T-cell (primary cell): ENCODE measurements around the gene DGCR2. TPM values are rescaled to one million over a fixed set of nuclear protein-coding genes. Genes with fewer than 3 reads are reported as not detected.
"Not testable (repeated sequence)": the region's sequence is repeated elsewhere in the genome, so short reads cannot be mapped to it uniquely, and the experiment has no call there.

Source experiments
- ATAC-seq, 4 experiments: fragments of 200-7000 bp in 3 of 4; fragments of 150-1000 bp in 1 of 4; cut with Tn5 transposase; replicated peaks in 1 of 4; 1 replicate in 3 of 4; 2 replicates in 1 of 4; pipeline ENCODE4 v1.10.0; 2021; ENCODE audit warnings: moderate library complexity in 3 of 4, mild to moderate bottlenecking in 2 of 4, moderate number of reproducible peaks in 1 of 4
- CTCF ChIA-PET, 2 donors: fragments of 300-600 bp; sonication (Branson Sonifier 250); formaldehyde crosslinking; loops; one replicate each; lab custom pipeline; 2022; ENCODE audit warnings: antibody characterized with exemption in 2 of 2; lab: Charles Lee
- POLR2A ChIA-PET, 2 donors: fragments of 300-600 bp; sonication (Branson Sonifier 250); formaldehyde crosslinking; loops; one replicate each; lab custom pipeline; 2022; ENCODE audit warnings: antibody characterized with exemption in 2 of 2; lab: Charles Lee
- DNase-seq, 35 experiments: peaks; one replicate each; pipeline versions ENCODE4 v3.0.0 to v3.0.0-alpha.2; 2013 to 2023
- H3K27ac ChIP-seq: one replicate; pipeline ENCODE4 v1.5.1; 2013; ENCODE audit warnings: low read length
- H3K27me3 ChIP-seq, 2 experiments: replicated peaks in 1 of 2; 1 replicate in 1 of 2; 2 replicates in 1 of 2; pipeline versions ENCODE4 v1.6.1 to v1.7.0; 2013; ENCODE audit warnings: low read length in 1 of 2, mixed read lengths in 1 of 2; ENCODE audit not compliant: control insufficient read depth in 2 of 2, insufficient read depth in 2 of 2; ENCODE audit errors: extremely low read depth in 1 of 2
- H3K36me3 ChIP-seq, 2 donors: 1 replicate in 1 of 2; 2 replicates in 1 of 2; pipeline versions ENCODE4 v1.6.1 to v1.7.0; 2013; ENCODE audit warnings: low read length in 1 of 2; ENCODE audit not compliant: control insufficient read depth in 2 of 2, insufficient read depth in 1 of 2; ENCODE audit errors: extremely low read depth in 1 of 2
- H3K4me1 ChIP-seq, 2 experiments: 1 replicate in 1 of 2; 2 replicates in 1 of 2; pipeline versions ENCODE4 v1.6.1 to v1.7.0; 2013; ENCODE audit warnings: low read length in 2 of 2, mixed read lengths in 1 of 2; ENCODE audit not compliant: insufficient read depth in 2 of 2, control insufficient read depth in 1 of 2; ENCODE audit errors: extremely low read depth in 1 of 2
- H3K4me3 ChIP-seq, 2 donors: 1 replicate in 1 of 2; 2 replicates in 1 of 2; pipeline versions ENCODE4 v1.5.1 to v1.7.0; 2013; ENCODE audit warnings: mild to moderate bottlenecking in 2 of 2, low read length in 1 of 2, moderate library complexity in 1 of 2; ENCODE audit not compliant: control insufficient read depth in 1 of 2; ENCODE audit errors: extremely low read depth in 1 of 2
- H3K9me3 ChIP-seq: 2 replicates; pipeline ENCODE4 v1.7.0; 2013
- H3K27ac Mint-ChIP-seq, 2 donors: one replicate each; pipeline ENCODE4 v1.8.0; 2020 to 2021; ENCODE audit warnings: mild to moderate bottlenecking in 2 of 2, mixed read lengths in 2 of 2
- H3K27me3 Mint-ChIP-seq, 2 donors: one replicate each; pipeline ENCODE4 v1.8.0; 2021 to 2022; ENCODE audit warnings: mixed read lengths in 2 of 2
- H3K36me3 Mint-ChIP-seq: one replicate; pipeline ENCODE4 v1.8.0; 2021; ENCODE audit warnings: mixed read lengths
- H3K4me1 Mint-ChIP-seq, 3 donors: one replicate each; pipeline ENCODE4 v1.8.0; 2020 to 2022; ENCODE audit warnings: mixed read lengths in 3 of 3, mild to moderate bottlenecking in 1 of 3
- H3K4me3 Mint-ChIP-seq, 3 donors: one replicate each; pipeline ENCODE4 v1.8.0; 2020 to 2022; ENCODE audit warnings: mild to moderate bottlenecking in 3 of 3, mixed read lengths in 3 of 3, moderate library complexity in 3 of 3
- H3K9me3 Mint-ChIP-seq, 3 donors: one replicate each; pipeline ENCODE4 v1.8.0; 2020 to 2022; ENCODE audit warnings: mixed read lengths in 3 of 3
- WGBS: methylation state at CpG from one replicate; pipeline ENCODE4 v1.1.5; 2013; ENCODE audit warnings: missing lambda C conversion rate; ENCODE audit not compliant: insufficient coverage; 5-methylcytosine and 5-hydroxymethylcytosine counted together
- total RNA-seq, 35 experiments: library from RNA in 6 of 35; stranded (reverse) in 6 of 35; fragments of 120-200 nt in 1 of 35; gene quantifications; one replicate each; pipeline versions ENCODE4 v1.2.1 to v1.2.4 and lab custom pipeline; 2013 to 2026

Gene DGCR2
- total RNA-seq, 5 donors from 2014 or later (not counting 1 experiment from before 2014, with no cell fraction given), result 50.9 to 79.2 (median 71.5) TPM

DNA sequence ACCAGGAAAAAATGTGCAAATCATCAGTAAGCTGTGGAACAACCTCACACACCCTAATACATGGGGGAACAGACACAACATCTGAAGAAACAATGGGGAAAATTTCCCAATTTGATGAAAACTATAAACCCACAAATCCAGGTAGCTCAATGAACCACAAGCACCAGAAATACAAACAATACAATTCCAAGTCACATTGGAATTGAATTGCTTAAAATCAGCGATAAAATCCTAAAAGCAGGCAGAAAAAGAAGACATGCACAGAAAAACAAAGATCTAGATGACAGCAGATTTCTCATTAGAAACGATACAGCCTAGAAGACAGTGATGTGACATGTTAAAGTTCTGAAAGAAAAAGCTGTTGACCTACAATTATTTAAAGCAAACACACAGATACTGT lies 32.0 kb downstream of the DGCR2 start:
- no peaks in the 10 kb centered on the region for H3K27me3 ChIP-seq
- no peak for ATAC-seq
- WGBS, result no CpG with 5 or more reads among the region's 2 CpGs
- H3K27ac Mint-ChIP-seq, result no peak overlapping the region
- H3K9me3 Mint-ChIP-seq, result no peaks in the 10 kb centered on the region
- ChIA-PET CTCF (interaction anchor here in 1 of 2 donors (0.6 kb wide), 1 partner anchor 8 kb away, joined by 5 read pairs; no protein-coding TSS in a partner anchor), POLR2A (no interaction called here)
- H3K4me1 ChIP-seq, result peaks cover 0 to 3% of the 10 kb centered on the region in 2 experiments
- no peak overlapping the region for H3K27ac ChIP-seq
- H3K4me3 Mint-ChIP-seq, result no peak overlapping the region
- H3K4me1 Mint-ChIP-seq, result peaks cover 31 to 43% (median 33%) of the 10 kb centered on the region in 3 donors
- H3K27me3 Mint-ChIP-seq, result no peaks in the 10 kb centered on the region
- H3K9me3 ChIP-seq, result no peaks in the 10 kb centered on the region
- no peak for DNase-seq
- peaks cover 42% of the 10 kb centered on the region for H3K36me3 Mint-ChIP-seq
- H3K4me3 ChIP-seq, result no peak overlapping the region
- peaks cover 10 to 31% of the 10 kb centered on the region in 2 donors for H3K36me3 ChIP-seq

DNA sequence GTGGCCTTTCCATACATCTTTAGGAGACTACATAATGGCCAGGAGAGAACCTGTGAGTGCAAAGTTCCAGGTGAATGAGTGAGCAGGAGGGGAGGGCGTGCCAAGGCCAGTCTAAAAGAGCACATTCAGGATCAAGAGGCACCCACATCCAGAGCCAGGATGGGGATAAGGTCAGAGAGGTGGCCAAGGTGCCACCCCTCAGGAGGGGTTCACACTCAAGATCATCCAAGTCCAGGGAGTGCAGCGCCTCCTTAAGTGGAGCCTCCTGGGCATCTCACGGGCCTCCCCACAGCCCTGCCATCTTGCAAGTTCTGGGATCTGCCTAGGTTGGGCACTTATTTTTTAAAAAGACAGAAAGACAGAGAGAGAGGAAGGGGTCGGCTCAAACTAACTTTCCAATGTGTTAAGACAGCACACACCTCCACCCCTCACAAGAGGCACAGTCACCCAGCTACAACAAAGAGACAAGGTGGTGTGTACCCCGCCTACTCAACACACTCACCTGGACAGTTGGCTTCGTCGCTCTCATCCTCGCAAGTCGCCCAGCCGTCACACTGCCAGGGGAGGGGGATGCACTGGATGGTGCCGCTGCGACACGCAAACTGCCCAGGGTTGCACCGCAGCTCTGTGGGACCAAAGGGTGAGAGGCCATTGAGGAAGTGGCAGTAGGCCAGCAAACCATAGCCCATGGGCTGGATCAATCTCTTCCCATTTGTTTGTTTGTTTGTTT lies 33.2 kb downstream of the DGCR2 start:
- peaks cover 10 to 34% of the 10 kb centered on the region in 2 donors for H3K36me3 ChIP-seq
- no peaks in the 10 kb centered on the region for H3K9me3 Mint-ChIP-seq
- POLR2A ChIA-PET, result no interaction called here
- 97% methylated on average over 5 of the region's 14 CpGs for WGBS
- peaks cover 34 to 42% (median 37%) of the 10 kb centered on the region in 3 donors for H3K4me1 Mint-ChIP-seq
- H3K4me3 Mint-ChIP-seq, result no peak overlapping the region
- peaks cover 0 to 3% of the 10 kb centered on the region in 2 experiments for H3K4me1 ChIP-seq
- no peaks in the 10 kb centered on the region for H3K9me3 ChIP-seq
- peaks cover 39% of the 10 kb centered on the region for H3K36me3 Mint-ChIP-seq
- H3K27ac ChIP-seq, result no peak overlapping the region
- no peak for DNase-seq
- no peaks in the 10 kb centered on the region for H3K27me3 Mint-ChIP-seq
- no peaks in the 10 kb centered on the region for H3K27me3 ChIP-seq
- no peak overlapping the region for H3K27ac Mint-ChIP-seq
- no peak for ATAC-seq
- H3K4me3 ChIP-seq, result no peak overlapping the region
- CTCF ChIA-PET, result no interaction called here

DNA sequence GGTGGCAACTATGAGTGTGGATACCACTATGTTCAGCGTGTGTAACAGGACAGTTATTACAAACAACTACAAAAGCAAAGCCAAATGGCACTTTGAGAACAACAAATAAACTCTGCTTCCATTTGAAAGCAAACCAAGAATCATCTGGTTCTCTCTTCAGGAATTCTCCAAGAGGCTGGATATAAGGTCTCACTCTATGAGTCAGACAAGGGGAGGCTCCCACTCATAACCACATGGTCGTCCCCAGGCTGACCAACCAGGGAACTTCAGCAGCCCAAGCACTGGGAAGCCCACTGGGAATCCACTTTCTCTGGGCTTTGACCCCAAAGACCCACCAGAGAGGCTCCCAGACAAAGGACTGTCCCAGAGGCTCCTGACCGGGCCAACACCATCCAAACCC lies 35.3 kb downstream of the DGCR2 start:
- ChIA-PET POLR2A (no interaction called here), CTCF (no interaction called here)
- H3K4me3 Mint-ChIP-seq, result no peak overlapping the region
- Histone ChIP-seq H3K9me3 (no peaks in the 10 kb centered on the region), H3K4me3 (no peak overlapping the region), H3K36me3 (peaks cover 10 to 41% of the 10 kb centered on the region in 2 donors), H3K27me3 (no peaks in the 10 kb centered on the region), H3K4me1 (peaks cover 0 to 3% of the 10 kb centered on the region in 2 experiments), H3K27ac (no peak overlapping the region)
- H3K36me3 Mint-ChIP-seq, result peaks cover 44% of the 10 kb centered on the region
- ATAC-seq, result no peak
- DNase-seq, result no peak
- no peak overlapping the region for H3K27ac Mint-ChIP-seq
- H3K4me1 Mint-ChIP-seq, result peaks cover 31 to 33% (median 32%) of the 10 kb centered on the region in 3 donors
- no peaks in the 10 kb centered on the region for H3K27me3 Mint-ChIP-seq
- H3K9me3 Mint-ChIP-seq, result no peaks in the 10 kb centered on the region
- WGBS, result 96% methylated on average over 3 of the region's 3 CpGs

DNA sequence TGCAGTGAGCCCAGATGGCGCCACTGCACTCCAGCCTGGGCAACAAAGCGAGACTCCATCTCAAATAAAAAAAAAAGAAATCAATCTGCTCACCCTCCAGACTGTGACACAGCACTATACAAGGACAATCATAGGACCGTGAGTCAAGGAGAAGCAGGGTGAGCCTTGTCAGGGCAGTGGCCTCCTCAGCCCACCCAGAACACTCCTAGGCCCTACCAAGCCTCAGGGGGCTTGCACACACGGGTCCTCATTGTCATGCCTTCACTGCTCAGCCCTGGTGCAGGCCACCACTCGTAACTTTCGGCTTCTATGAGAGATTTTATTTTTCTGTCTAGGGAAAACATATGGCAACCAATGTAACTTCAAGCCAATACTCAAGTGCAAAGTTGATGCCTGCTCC lies 35.8 kb downstream of the DGCR2 start:
- ATAC-seq, result no peak
- peaks cover 47% of the 10 kb centered on the region for H3K36me3 Mint-ChIP-seq
- H3K4me1 Mint-ChIP-seq, result peaks cover 27 to 33% (median 32%) of the 10 kb centered on the region in 3 donors

DNA sequence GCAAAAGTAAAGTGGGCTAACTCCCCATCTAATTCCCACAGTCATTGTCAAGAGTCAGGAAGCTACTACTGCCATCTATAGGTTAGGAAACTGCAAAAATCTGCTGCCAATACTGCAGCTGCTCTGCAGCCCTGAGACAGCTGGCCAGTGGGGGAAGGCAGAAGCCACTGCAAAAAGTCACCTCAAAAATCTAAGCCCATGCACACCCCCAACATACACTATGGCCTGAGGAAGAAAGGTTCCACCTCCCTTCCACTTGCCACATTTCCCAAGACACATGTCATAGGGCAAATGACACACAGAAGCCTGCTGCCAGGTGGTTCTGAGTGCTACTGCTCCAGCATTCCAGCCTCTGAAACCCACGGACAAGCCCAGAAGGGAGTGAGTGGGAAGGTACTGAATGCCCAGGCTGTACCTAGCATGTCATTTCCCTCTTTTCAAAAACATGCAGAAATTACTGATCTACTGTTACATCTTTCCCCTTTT lies 36.9 kb downstream of the DGCR2 start:
- Histone ChIP-seq H3K4me1 (peaks cover 0 to 3% of the 10 kb centered on the region in 2 experiments), H3K4me3 (no peak overlapping the region), H3K9me3 (no peaks in the 10 kb centered on the region), H3K27me3 (no peaks in the 10 kb centered on the region), H3K27ac (no peak overlapping the region), H3K36me3 (peaks cover 10 to 51% of the 10 kb centered on the region in 2 donors)
- Mint-ChIP-seq H3K27me3 (no peaks in the 10 kb centered on the region), H3K27ac (no peak overlapping the region), H3K9me3 (no peaks in the 10 kb centered on the region), H3K36me3 (peaks cover 48% of the 10 kb centered on the region), H3K4me1 (peaks cover 20 to 33% (median 30%) of the 10 kb centered on the region in 3 donors), H3K4me3 (no peak overlapping the region)
- no CpG with 5 or more reads among the region's 1 CpG for WGBS
- CTCF ChIA-PET, result no interaction called here
- DNase-seq, result no peak
- no peak for ATAC-seq
- POLR2A ChIA-PET, result no interaction called here

More for the DNA sequence above, 35.8 kb downstream of the DGCR2 start:
- Mint-ChIP-seq H3K27ac (no peak overlapping the region), H3K27me3 (no peaks in the 10 kb centered on the region), H3K4me3 (no peak overlapping the region), H3K9me3 (no peaks in the 10 kb centered on the region)
- DNase-seq, result no peak
- Histone ChIP-seq H3K4me1 (peaks cover 0 to 3% of the 10 kb centered on the region in 2 experiments), H3K4me3 (no peak overlapping the region), H3K9me3 (no peaks in the 10 kb centered on the region), H3K27me3 (no peaks in the 10 kb centered on the region), H3K27ac (no peak overlapping the region), H3K36me3 (peaks cover 10 to 43% of the 10 kb centered on the region in 2 donors)
- CTCF ChIA-PET, result no interaction called here
- POLR2A ChIA-PET, result no interaction called here
- 86% methylated on average over 1 of the region's 6 CpGs for WGBS

DNA sequence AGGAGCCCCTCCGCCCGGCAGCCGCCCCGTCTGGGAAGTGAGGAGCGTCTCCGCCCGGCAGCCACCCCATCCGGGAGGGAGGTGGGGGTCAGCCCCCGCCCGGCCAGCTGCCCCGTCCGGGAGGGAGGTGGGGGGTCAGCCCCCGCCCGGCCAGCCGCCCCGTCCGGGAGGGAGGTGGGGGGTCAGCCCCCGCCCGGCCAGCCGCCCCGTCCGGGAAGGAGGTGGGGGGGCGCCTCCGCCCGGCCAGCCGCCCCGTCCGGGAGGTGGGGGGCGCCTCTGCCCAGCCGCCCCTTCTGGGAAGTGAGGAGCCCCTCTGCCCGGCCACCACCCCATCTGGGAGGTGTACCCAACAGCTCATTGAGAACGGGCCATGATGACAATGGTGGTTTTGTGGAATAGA lies 37.6 kb downstream of the DGCR2 start:
- H3K9me3 Mint-ChIP-seq, ATAC-seq, H3K27me3 Mint-ChIP-seq, H3K27ac ChIP-seq, H3K27ac Mint-ChIP-seq, H3K4me1 ChIP-seq, H3K9me3 ChIP-seq, DNase-seq, H3K27me3 ChIP-seq, H3K4me3 ChIP-seq, CTCF ChIA-PET, H3K4me3 Mint-ChIP-seq: not testable (repeated sequence)
- WGBS, result no CpG with 5 or more reads among the region's 32 CpGs
- H3K36me3 ChIP-seq, result peaks cover 10 to 53% of the 10 kb centered on the region in 2 donors
- POLR2A ChIA-PET, result interaction anchor here in 1 of 2 donors (0.7 kb wide), 1 partner anchor 884 kb away, joined by 4 read pairs; no protein-coding TSS in a partner anchor
- H3K36me3 Mint-ChIP-seq, result peaks cover 48% of the 10 kb centered on the region
- peaks cover 16 to 33% (median 25%) of the 10 kb centered on the region in 3 donors for H3K4me1 Mint-ChIP-seq
